Esophagus squamous epithelium (tissue), 5 donors: Measurements from ENCODE around the gene STARD13. TPM values are rescaled to one million over a fixed set of nuclear protein-coding genes. Genes with fewer than 3 reads are reported as not detected.

ENCODE experiments used
- DNase-seq: peaks from one replicate; lab custom pipeline; 2025; lab: John Stamatoyannopoulos, UW
- H3K27ac ChIP-seq, 4 donors: fragments of 200-600 bp; sonication (generic); one replicate each; pipeline ENCODE4 v1.5.1; 2016 to 2019; ENCODE audit warnings: mild to moderate bottlenecking in 1 of 4
- H3K27me3 ChIP-seq, 4 donors: fragments of 200-600 bp; sonication (generic); 1 replicate in 3 of 4; 2 replicates in 1 of 4; pipeline versions ENCODE4 v1.5.1 to v1.6.0; 2017 to 2021; ENCODE audit warnings: antibody characterized with exemption in 1 of 4
- H3K36me3 ChIP-seq, 3 donors: fragments of 200-600 bp; sonication (generic); one replicate each; pipeline ENCODE4 v1.5.1; 2016 to 2019
- H3K4me1 ChIP-seq, 3 donors: fragments of 200-600 bp; sonication (generic); one replicate each; pipeline ENCODE4 v1.5.1; 2017 to 2019
- H3K4me3 ChIP-seq, 4 donors: fragments of 200-600 bp; sonication (generic); 1 replicate in 3 of 4; 2 replicates in 1 of 4; pipeline ENCODE4 v1.5.1; 2016 to 2019; ENCODE audit warnings: mild to moderate bottlenecking in 2 of 4, moderate library complexity in 1 of 4
- H3K9me3 ChIP-seq, 3 donors: fragments of 200-600 bp; sonication (generic); one replicate each; pipeline ENCODE4 v1.5.1; 2016 to 2019
- POLR2A ChIP-seq, 4 donors: fragments of 450-650 bp; IDR thresholded peaks; one replicate each; pipeline ENCODE4 v1.6.1; 2017; ENCODE audit warnings: antibody characterized with exemption in 4 of 4, mild to moderate bottlenecking in 4 of 4, moderate library complexity in 3 of 4
- WGBS, 2 donors: methylation state at CpG; one replicate each; pipeline ENCODE4 v1.1.5; 2018; 5-methylcytosine and 5-hydroxymethylcytosine counted together
- intact Hi-C: fragments of 100-400 bp; cut with DNase I; formaldehyde crosslinking; loops from one replicate; pipeline ENCODE4 v1.15.0; 2022
- total RNA-seq, 4 donors: library from RNA; depleted of rRNA; stranded (reverse); fragments of >200 nt; gene quantifications; one replicate each; pipeline ENCODE4 v1.1.0, GENCODE V29; 2016
- TF ChIP-seq, protein P1 (sequence below), 6 experiments: fragments of 450-650 bp in 4 of 6; fragments of 200-600 bp in 2 of 6; sonication (generic) in 2 of 6; IDR thresholded peaks; one replicate each; pipeline ENCODE4 v1.5.1; 2016 to 2019; ENCODE audit warnings: antibody characterized with exemption in 6 of 6, mild to moderate bottlenecking in 4 of 6, moderate library complexity in 4 of 6
- donor health status: DM: yes; HTN: yes; CAD: no.

Gene STARD13
- total RNA-seq, 4 donors from 2014 or later: 1.3 to 18.7 (median 4.4) TPM

DNA sequence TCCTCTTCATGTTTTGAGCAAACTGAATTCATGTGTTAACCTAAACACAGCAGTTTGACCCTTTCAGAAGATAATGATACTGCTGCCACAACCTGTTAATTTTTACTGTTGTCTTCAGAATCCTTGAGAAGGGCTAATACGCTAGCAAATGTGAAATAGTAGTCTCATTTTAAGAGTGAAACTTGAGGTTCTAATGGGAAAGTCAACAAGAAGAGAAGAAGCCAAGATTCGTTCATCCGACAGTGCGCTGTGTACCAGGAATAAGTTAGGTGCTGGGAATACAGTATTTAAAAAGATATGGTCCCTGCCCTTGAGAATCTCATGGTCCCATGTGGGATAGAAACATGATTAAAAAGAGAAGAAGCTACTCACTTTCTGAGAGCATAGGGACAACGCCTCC, 134.9 kb downstream of the STARD13 start:
- H3K4me3 ChIP-seq: no peak overlapping the region
- intact Hi-C loops: no loop called here

GRCh38 chr13:33150126-33150525, 135.4 kb downstream of the STARD13 start:
- no peak for DNase-seq
- H3K27ac ChIP-seq: no peak overlapping the region
- TF ChIP-seq, protein P1, sequence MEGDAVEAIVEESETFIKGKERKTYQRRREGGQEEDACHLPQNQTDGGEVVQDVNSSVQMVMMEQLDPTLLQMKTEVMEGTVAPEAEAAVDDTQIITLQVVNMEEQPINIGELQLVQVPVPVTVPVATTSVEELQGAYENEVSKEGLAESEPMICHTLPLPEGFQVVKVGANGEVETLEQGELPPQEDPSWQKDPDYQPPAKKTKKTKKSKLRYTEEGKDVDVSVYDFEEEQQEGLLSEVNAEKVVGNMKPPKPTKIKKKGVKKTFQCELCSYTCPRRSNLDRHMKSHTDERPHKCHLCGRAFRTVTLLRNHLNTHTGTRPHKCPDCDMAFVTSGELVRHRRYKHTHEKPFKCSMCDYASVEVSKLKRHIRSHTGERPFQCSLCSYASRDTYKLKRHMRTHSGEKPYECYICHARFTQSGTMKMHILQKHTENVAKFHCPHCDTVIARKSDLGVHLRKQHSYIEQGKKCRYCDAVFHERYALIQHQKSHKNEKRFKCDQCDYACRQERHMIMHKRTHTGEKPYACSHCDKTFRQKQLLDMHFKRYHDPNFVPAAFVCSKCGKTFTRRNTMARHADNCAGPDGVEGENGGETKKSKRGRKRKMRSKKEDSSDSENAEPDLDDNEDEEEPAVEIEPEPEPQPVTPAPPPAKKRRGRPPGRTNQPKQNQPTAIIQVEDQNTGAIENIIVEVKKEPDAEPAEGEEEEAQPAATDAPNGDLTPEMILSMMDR (IDR thresholded peaks at IDR 0.05): no peak
- no peak for TF ChIP-seq POLR2A (IDR thresholded peaks at IDR 0.05)
- no peaks in the 10 kb centered on the region for H3K36me3 ChIP-seq
- H3K4me1 ChIP-seq: peaks cover 0 to 17% (median 2%) of the 10 kb centered on the region in 3 donors
- intact Hi-C loops: no loop called here
- H3K9me3 ChIP-seq: no peaks in the 10 kb centered on the region
- WGBS, 2 donors: 27 to 30% methylated on average over 1 of the region's 1 CpG
- no peaks in the 10 kb centered on the region for H3K27me3 ChIP-seq
- H3K4me3 ChIP-seq: no peak overlapping the region

More for the DNA sequence above, 134.9 kb downstream of the STARD13 start:
- no peaks in the 10 kb centered on the region for H3K36me3 ChIP-seq
- H3K27ac ChIP-seq: no peak overlapping the region
- DNase-seq: no peak
- no peaks in the 10 kb centered on the region for H3K9me3 ChIP-seq
- TF ChIP-seq, protein P1 (IDR thresholded peaks at IDR 0.05): no peak
- no peak for TF ChIP-seq POLR2A (IDR thresholded peaks at IDR 0.05)
- peaks cover 0 to 17% (median 2%) of the 10 kb centered on the region in 3 donors for H3K4me1 ChIP-seq
- no peaks in the 10 kb centered on the region for H3K27me3 ChIP-seq
- WGBS, 2 donors: 85 to 89% methylated on average over 5 of the region's 5 CpGs

DNA sequence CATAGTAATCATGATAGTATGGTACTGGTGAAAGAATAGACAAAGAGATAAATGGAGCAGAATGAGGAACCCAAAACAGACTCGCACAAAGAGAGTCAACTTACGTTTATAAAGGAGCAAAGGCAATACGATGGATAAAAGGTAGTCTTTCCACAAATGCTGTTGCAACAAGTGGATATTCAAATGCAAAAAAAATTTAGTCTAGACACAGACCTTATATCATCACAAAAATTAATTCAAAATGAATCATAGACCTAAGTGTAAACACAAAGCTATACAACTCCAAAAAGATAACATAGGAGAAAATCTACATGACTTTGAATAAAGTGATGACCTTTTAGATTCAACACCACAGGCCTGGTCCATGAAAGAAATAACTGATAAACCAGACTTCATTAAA, 137.7 kb downstream of the STARD13 start:
- no peak overlapping the region for H3K27ac ChIP-seq
- 89 to 91% methylated on average over 3 of the region's 3 CpGs for WGBS, 2 donors
- DNase-seq: no peak
- H3K36me3 ChIP-seq: no peaks in the 10 kb centered on the region
- TF ChIP-seq, protein P1 (IDR thresholded peaks at IDR 0.05): no peak
- no peak for TF ChIP-seq POLR2A (IDR thresholded peaks at IDR 0.05)
- intact Hi-C loops: no loop called here
- H3K4me1 ChIP-seq: peaks cover 0 to 3% (median 0%) of the 10 kb centered on the region in 3 donors
- no peak overlapping the region for H3K4me3 ChIP-seq
- no peaks in the 10 kb centered on the region for H3K9me3 ChIP-seq
- H3K27me3 ChIP-seq: no peaks in the 10 kb centered on the region

DNA sequence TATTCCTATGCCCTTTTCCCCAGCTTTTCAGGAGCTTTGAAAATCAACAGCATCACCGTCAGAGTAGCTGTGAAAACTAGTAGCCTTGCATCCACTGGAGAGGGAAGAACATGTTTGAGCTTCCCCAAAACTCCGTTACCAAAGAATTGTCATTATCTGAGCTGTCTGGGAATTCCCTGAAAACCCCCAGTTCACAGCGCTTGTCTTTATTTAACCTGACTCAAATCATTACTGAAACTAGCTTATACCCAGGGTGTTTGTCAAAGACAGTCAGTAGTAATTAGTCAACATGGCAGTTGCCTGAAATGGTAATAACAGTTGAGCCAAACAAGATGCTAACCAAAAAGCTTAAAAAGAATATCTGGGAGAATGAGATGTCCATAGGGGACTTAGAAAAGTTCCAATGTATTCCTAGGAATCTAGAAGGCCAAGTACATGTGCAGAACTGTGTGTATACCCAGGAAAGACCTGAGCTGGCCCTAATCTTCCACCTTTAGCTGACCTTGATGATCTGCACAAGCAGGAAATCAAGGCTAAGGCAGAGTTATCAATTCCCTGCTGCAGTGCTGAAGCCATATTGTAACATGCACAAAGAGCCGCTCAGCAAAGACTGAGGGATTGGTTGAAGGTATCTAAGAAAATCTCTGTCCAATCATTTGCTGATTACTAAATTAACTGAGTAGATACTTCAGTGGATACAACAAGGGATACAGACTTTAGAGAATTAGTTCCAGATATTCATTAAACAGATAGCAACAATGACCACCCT, 138.5 kb downstream of the STARD13 start:
- Histone ChIP-seq H3K9me3 (no peaks in the 10 kb centered on the region), H3K36me3 (peaks cover 0 to 2% (median 0%) of the 10 kb centered on the region in 3 donors), H3K27me3 (no peaks in the 10 kb centered on the region), H3K27ac (no peak overlapping the region), H3K4me3 (no peak overlapping the region), H3K4me1 (no peaks in the 10 kb centered on the region)
- intact Hi-C loops: no loop called here
- TF ChIP-seq, protein P1 (IDR thresholded peaks at IDR 0.05): no peak
- TF ChIP-seq POLR2A (IDR thresholded peaks at IDR 0.05): no peak
- DNase-seq: no peak
- WGBS, 2 donors: 40 to 50% methylated on average over 4 of the region's 4 CpGs

DNA sequence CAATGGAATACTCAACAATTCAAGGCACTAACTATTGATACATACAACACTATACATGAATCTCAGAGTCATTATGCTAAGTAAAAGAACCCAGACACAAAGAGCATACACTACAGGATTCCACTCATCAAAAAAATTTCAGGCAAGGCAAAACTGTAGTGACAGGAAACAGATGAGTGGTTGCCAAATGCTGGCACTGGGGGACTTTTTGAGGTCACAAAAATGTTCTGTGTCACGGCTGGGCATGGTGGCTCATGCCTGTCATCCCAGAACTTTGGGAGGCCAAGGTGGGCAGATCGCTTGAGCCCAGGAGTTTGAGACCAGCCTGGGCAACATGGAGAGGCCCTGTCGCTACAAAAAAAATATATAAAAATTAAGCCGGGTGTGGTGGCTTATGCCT, 139.9 kb downstream of the STARD13 start:
- Histone ChIP-seq H3K36me3 (peaks cover 0 to 12% (median 0%) of the 10 kb centered on the region in 3 donors), H3K9me3 (no peaks in the 10 kb centered on the region), H3K27ac (no peak overlapping the region), H3K4me3 (no peak overlapping the region), H3K27me3 (no peaks in the 10 kb centered on the region), H3K4me1 (peaks cover 0 to under 1% (median 0%) of the 10 kb centered on the region in 3 donors)
- no peak for DNase-seq
- intact Hi-C loops: no loop called here
- WGBS, 2 donors: 83 to 95% methylated on average over 4 of the region's 4 CpGs
- no peak for TF ChIP-seq POLR2A (IDR thresholded peaks at IDR 0.05)
- TF ChIP-seq, protein P1 (IDR thresholded peaks at IDR 0.05): no peak
